DMS79 (cell line): ENCODE measurements around the gene COL13A1.

ENCODE experiments used
- DNase-seq: peaks from one replicate; lab custom pipeline; 2025; lab: John Stamatoyannopoulos, UW

COL13A1 gene

DNA sequence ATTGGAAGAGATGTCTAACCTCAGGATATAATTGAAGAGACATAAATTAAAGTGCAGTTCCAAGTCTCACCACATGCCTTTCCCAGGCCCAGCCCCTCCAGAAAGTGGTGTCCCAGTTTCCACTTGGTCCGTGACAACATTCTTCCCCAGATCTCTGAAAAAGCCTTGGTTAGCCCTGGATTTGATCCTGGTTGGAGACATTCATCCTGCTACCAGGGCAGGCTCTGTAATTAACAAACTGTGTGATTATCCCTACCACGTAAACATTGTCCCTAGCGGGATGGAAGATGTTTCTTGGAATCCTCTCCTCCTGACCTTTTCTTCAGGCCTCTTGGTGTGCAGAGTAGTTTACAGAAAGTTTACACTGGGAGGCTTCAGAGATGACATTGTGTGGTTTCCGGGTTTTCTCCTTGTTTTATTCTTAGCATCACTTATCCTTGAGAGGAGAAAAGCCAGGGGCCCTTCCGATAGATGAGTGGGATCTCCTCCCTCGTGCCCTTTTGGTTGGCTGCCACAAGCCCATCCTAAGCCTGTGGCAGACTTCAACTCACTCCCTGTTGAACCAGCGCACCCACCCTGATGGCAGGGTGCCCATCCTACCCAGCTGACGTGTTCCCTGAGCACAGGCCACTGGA lies 83.8 kb downstream of the COL13A1 start:
- DNase-seq = no peak

DNA sequence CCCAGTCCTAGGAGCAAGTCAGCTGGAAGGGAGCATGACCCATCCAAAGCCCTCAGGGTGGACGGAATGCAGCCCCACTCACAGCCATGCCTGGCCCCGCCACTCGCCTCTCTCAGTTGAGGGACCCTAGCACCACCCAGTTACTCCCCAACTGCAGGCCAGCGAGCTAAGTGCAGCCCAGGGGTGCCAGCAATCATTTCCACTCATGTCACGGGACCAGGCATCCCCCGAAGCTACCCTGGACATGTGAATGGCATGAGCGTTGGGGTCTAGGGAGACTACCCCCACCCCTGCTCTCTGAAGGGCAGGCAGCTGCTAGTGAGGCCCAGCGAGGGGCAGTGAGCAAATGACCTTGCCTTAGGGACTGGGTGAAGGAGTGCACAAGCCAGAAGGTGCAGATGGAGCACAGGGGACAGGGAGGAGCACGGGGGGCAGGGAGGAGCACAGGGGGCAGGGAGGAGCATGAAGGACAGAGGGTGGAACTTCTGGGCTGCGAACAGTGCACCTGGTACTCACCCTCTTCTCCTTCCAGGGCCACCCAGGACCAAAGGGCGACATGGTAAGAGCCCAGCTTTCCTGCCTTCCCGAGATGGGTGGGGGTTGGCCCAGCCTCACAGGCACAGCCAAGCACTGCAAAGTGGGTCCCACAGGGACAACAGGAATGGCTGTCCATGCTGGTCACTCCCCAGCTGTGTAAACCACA lies 87.3 kb downstream of the COL13A1 start:
- no peak for DNase-seq

GRCh38 chr10:69890065-69890847 lies 88.5 kb downstream of the COL13A1 start:
- no peak for DNase-seq

- DNase-seq = no peak
Measured at GRCh38 chr10:69891057-69891617, 89.4 kb downstream of the COL13A1 start.

- peak; percentile 44 for DNase-seq
Measured at GRCh38 chr10:69892406-69892805, 90.7 kb downstream of the COL13A1 start.

DNA sequence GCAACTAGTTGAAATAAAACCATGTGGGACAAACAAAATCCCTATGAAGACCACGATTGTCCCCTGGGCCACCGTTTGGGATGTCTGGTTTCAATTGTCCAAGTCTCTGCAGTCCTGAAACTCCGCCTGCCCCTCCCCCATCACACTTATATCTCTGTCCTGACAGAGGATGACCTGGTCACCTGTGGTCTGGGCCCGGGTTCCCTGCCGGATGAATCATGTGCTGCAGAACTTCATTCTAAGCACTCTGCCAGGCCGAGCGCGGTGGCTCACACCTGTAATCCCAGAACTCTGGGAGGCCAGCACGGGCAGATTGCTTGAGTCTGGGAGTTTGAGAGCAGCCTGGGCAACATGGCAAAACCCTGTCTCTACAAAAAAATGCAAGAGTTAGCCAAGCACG lies 91.1 kb downstream of the COL13A1 start:
- no peak for DNase-seq

DNA sequence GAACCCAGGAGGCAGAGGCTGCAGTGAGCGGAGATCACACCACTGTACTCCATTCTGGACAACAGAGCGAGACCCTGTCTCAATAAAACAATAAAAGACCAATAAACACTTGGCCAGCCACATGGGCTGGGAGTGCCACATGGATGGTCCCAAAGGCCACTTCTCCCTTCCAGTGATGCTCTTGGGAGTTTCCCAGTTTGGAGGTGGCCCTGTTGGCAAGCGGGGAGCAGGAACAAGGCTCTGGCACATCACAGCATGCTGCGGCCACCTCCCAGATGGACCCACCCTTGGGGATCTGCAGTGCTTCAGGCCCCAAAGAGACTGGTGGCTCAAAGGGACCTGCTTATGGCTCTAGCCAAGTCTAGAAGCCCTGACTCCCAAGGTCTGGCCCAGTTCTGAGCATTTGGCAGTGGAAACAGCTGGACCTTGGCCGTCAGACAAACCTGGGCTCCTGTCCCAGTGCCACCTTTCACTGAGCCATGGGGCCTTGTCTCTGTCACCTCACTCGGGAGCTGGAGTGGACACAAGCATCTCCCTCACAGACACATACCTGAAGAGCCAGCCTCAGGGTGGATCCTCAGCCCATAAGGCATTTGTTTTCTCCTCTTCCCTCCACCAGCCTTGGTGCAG lies 91.7 kb downstream of the COL13A1 start:
- DNase-seq = no peak

- DNase-seq = no peak
Measured at GRCh38 chr10:69894156-69894555, 92.5 kb downstream of the COL13A1 start.

- DNase-seq = no peak
Measured at GRCh38 chr10:69895759-69896158, 94.1 kb downstream of the COL13A1 start.

- DNase-seq = no peak
Measured at GRCh38 chr10:69896606-69897231, 95.0 kb downstream of the COL13A1 start.

GRCh38 chr10:69897432-69897831 lies 95.7 kb downstream of the COL13A1 start:
- DNase-seq = no peak

GRCh38 chr10:69897999-69898398 lies 96.3 kb downstream of the COL13A1 start:
- DNase-seq = no peak

DNA sequence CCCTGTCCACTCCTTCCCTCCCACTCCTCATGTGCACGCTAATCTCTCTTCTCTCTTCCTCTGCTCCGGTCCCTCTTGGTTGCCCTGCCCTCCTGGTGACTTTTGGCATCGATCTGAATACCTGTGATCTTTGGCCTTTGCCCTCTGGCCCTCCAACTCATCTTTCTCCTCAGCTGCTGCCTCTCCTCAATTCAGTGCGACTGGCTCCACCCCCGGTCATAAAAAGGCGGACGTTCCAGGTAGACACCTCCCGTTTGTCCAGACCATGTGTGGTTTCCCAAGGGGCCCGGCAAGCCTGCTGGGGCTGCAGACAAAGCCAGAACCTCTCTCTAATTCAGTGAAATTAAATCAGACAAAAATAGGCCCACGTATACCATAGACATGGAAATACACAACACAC lies 96.8 kb downstream of the COL13A1 start:
- DNase-seq = no peak

DNA sequence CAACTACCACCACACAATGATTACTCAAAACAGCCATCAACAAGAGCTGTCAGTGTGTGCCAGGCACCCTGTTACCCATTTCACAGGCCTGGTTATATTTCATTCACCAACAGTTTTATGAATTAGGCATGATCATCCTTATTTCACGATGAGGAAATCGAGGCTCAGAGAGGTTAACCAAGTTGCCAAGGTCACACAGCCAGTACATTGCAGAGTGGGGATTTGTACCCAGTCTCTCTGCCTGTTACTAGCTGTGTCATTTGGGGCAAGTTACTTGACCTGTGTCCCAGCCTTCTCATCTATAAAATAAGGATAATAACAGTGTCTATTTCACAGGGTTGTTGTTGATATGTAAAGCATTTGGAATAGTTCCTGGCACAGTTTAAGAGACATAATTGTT lies 97.2 kb downstream of the COL13A1 start:
- no peak for DNase-seq

- DNase-seq = no peak
Measured at GRCh38 chr10:69899727-69900595, 98.3 kb downstream of the COL13A1 start.

GRCh38 chr10:69901022-69901421 lies 99.3 kb downstream of the COL13A1 start:
- no peak for DNase-seq

DNA sequence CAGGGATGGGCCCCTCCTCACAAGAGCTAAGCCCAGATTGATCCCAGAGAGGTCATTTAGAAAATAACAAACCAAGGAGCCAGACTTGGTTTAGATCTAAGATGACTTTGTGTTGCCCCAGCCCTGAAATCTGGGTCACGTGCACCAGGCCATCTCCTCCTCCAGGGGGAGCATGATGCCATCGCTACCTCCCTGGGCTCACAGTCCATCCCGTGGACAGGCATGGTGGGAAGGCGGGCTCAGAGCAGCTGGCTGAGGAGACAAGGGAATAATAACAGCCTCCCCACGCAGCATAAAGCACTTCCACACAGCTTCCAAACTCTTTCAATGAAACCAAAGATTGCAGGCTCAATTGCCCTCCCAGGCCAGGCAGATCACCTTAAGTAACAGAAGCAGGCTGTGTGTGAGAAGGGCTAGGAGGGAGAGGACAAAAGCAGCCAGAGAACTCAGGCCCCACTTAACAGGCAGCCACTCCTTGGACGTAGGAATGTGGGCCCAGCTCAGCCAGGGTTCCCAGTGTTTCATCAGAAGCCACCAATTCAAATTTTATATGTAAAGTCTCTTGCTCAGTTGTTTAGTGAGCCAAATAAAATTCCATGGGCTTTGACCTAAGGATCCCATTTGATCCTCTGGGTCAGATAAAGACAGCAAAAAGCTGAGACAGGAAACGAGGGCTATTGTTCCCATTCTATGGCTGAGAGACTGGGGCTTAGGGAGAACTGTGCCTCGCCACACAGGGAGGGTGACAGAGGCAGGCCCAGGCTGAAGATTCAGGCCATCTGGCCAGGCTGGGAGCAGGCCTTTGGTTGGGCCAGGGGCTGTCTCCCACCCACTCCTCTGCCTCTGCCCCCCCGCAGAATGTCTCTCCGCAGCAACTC lies 100.2 kb downstream of the COL13A1 start:
- DNase-seq = no peak

DNA sequence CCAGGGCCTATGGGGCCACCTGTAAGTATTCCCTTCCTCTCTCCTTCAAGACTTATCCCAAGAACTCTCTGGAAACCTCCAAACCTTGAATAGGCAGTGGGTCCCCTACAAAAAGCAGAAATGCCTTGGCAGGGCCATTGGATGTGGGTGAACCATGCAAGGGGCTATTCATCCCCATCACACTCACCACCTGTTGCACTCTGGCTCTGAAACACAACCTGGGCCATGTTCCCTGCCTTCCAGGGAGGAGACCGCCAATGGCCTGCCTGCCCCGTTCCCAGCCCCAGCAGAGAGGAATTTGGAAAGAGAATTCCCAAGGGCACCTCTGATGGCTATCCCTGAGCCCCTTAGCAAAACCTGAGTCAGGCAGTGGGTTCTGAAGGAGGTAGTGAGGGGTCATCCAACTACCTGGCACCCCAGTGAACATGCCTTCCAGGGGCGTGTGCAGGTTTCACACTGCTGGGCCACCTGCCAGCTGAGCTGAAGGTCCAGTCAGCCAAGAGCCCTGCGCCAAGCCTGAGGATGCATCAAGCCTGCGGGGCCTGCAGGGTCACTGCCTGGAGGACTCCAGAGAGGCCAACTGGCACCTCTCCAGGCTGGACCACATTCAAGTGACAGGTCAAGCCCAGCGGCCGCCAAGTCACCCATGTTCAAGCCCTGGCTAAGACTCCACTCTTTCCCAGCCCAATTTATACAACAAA lies 101.3 kb downstream of the COL13A1 start:
- no peak for DNase-seq

DNA sequence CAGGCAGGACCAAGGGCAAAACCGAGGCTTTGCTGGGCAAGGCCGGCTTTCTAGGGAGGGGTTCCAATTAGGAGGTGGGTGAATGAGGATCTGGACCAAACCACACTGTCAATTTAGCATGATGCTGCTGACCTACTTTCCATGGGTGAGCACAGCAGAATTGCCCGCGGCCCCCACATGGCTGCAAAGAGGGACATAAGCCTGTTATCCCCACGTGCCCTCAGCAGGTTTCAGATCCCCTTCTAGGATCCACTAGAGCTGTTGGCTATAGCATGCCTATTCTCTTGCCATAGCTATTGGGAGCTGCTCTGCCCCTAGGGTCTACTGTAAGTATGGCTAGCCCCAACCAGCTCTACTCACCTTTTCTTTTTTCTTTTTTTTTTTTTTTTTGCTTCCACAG lies 102.8 kb downstream of the COL13A1 start:
- no peak for DNase-seq
